DOHH2 (cell line): ENCODE results near the gene INHA.

Experiments used
- CTCF ChIP-seq: fragments of 200-600 bp; sonication (generic); IDR thresholded peaks from one replicate; pipeline ENCODE4 v1.5.1; 2014; ENCODE audit warnings: antibody characterized with exemption, mild to moderate bottlenecking, low read depth, low read length; ENCODE audit not compliant: poor library complexity, severe bottlenecking
- EZH2phosphoT487 ChIP-seq: fragments of 200-600 bp; sonication (generic); IDR thresholded peaks from 2 replicates; pipeline ENCODE4 v1.6.1; 2017; ENCODE audit warnings: borderline replicate concordance, mild to moderate bottlenecking, antibody characterized with exemption, low read length, moderate library complexity, mixed read lengths

GRCh38 chr2:219544567-219544966 is 27.5 kb upstream of the INHA start:
- TF ChIP-seq CTCF (no peak), EZH2phosphoT487 (no peak)
